ENCODE results near the gene PAX8.

GRCh38 chr2:113167962-113168340 lies 110.8 kb downstream of the PAX8 start:
- TF ChIP-seq POLR2A (IDR thresholded peaks at IDR 0.05) (no peak), CTCF (IDR thresholded peaks at IDR 0.05) (no peak), POLR2AphosphoS5 (IDR thresholded peaks at IDR 0.05) (no peak)

Measured in suprapubic skin (tissue), 4 donors.